CD4-positive, alpha-beta T cell treated with Interleukin-15 for 4 hours (primary cell): Measurements from ENCODE around the gene MX1.
"Not testable (repeated sequence)": the region's sequence is repeated elsewhere in the genome, so short reads cannot be mapped to it uniquely, and the experiment has no call there.

Experiments used
- DNase-seq: peaks from one replicate; pipeline ENCODE4 v3.0.0-alpha.2; 2020; ENCODE audit warnings: low spot score

The MX1 gene

GRCh38 chr21:41407541-41408460 is 18.2 kb upstream of the MX1 start:
- no peak for DNase-seq

GRCh38 chr21:41410361-41410760 is 15.7 kb upstream of the MX1 start:
- DNase-seq: no peak

GRCh38 chr21:41410767-41411448 is 15.1 kb upstream of the MX1 start:
- no peak for DNase-seq

GRCh38 chr21:41411449-41412089 is 14.5 kb upstream of the MX1 start:
- no peak for DNase-seq

GRCh38 chr21:41417505-41417904 is 8.5 kb upstream of the MX1 start:
- not testable (repeated sequence) for DNase-seq

GRCh38 chr21:41418393-41418792 is 7.6 kb upstream of the MX1 start:
- DNase-seq: no peak

- DNase-seq: no peak
Measured at GRCh38 chr21:41418956-41419680, 6.9 kb upstream of the MX1 start.

GRCh38 chr21:41419921-41420862 is 5.8 kb upstream of the MX1 start:
- peak; percentile 48 for DNase-seq

- DNase-seq: not testable (repeated sequence)
Measured at GRCh38 chr21:41420998-41421397, 5.0 kb upstream of the MX1 start.

- DNase-seq: no peak
Measured at GRCh38 chr21:41422546-41423304, 3.3 kb upstream of the MX1 start.

- DNase-seq: not testable (repeated sequence)
Measured at GRCh38 chr21:41423305-41423636, 2.8 kb upstream of the MX1 start.

GRCh38 chr21:41425588-41425953 is 468 bp upstream of the MX1 start:
- no peak for DNase-seq

- no peak for DNase-seq
Measured at GRCh38 chr21:41426676-41427404, 801 bp downstream of the MX1 start.

GRCh38 chr21:41427556-41427955 is 1.5 kb downstream of the MX1 start:
- DNase-seq: no peak

- DNase-seq: no peak
Measured at GRCh38 chr21:41428311-41428710, 2.3 kb downstream of the MX1 start.

GRCh38 chr21:41428847-41429246 is 2.8 kb downstream of the MX1 start:
- DNase-seq: no peak

- DNase-seq: no peak
Measured at GRCh38 chr21:41429305-41429704, 3.3 kb downstream of the MX1 start.

- no peak for DNase-seq
Measured at GRCh38 chr21:41429925-41430491, 4.0 kb downstream of the MX1 start.

- DNase-seq: no peak
Measured at GRCh38 chr21:41431788-41432548, 5.9 kb downstream of the MX1 start.
